Upper lobe of left lung (tissue), 4 donors: Measurements from ENCODE around the gene TMEM207.

Experiments used
- EP300 ChIP-seq, 4 donors: sonication (generic); formaldehyde crosslinking; IDR thresholded peaks; one replicate each; pipeline ENCODE4 v1.5.1; 2017; ENCODE audit warnings: antibody characterized with exemption in 4 of 4, control low read depth in 2 of 4
- POLR2AphosphoS5 ChIP-seq, 2 donors: sonication (generic); formaldehyde crosslinking; IDR thresholded peaks; one replicate each; pipeline ENCODE4 v1.5.1; 2017; ENCODE audit warnings: antibody characterized with exemption in 2 of 2

GRCh38 chr3:190446573-190447279 lies 3.0 kb downstream of the TMEM207 start:
- TF ChIP-seq POLR2AphosphoS5 (IDR thresholded peaks at IDR 0.05) (no peak), EP300 (IDR thresholded peaks at IDR 0.05) (no peak)
